GM06990 (cell line): ENCODE measurements around the gene ADAMTS18.

ENCODE experiments used
- DNase-seq: peaks from one replicate; pipeline ENCODE4 v3.0.0-alpha.2; 2011; ENCODE audit not compliant: insufficient read length; ENCODE audit errors: extremely low read depth
- H3K27me3 ChIP-seq: replicated peaks from 2 replicates; pipeline ENCODE4 v1.6.0; 2011; ENCODE audit warnings: low read length; ENCODE audit not compliant: control insufficient read depth, insufficient read depth
- H3K36me3 ChIP-seq: 2 replicates; pipeline ENCODE4 v1.5.1; 2011; ENCODE audit warnings: low read length; ENCODE audit not compliant: control insufficient read depth, insufficient read depth
- H3K4me3 ChIP-seq: replicated peaks from 2 replicates; pipeline ENCODE4 v1.5.1; 2011; ENCODE audit warnings: low read depth, mild to moderate bottlenecking, control low read depth, low read length
- CTCF ChIP-seq: IDR thresholded peaks from 2 replicates; pipeline ENCODE4 v1.5.1; 2011; ENCODE audit warnings: low read length, control low read depth, mild to moderate bottlenecking, inconsistent platforms; ENCODE audit not compliant: insufficient read depth, poor library complexity, severe bottlenecking

ADAMTS18 gene

GRCh38 chr16:77308163-77308561 is 126.7 kb downstream of the ADAMTS18 start:
- no peaks in the 10 kb centered on the region for H3K36me3 ChIP-seq
- H3K27me3 ChIP-seq, result no peaks in the 10 kb centered on the region
- DNase-seq, result peak; percentile 32
- TF ChIP-seq CTCF, result no peak
- H3K4me3 ChIP-seq, result no peak overlapping the region

- Histone ChIP-seq H3K27me3 (no peaks in the 10 kb centered on the region), H3K36me3 (no peaks in the 10 kb centered on the region), H3K4me3 (no peak overlapping the region)
- DNase-seq, result peak; percentile 19
- no peak for TF ChIP-seq CTCF
Observed at GRCh38 chr16:77307426-77308162, 127.2 kb downstream of the ADAMTS18 start.

GRCh38 chr16:77306075-77306474 is 128.8 kb downstream of the ADAMTS18 start:
- no peak for DNase-seq
- no peaks in the 10 kb centered on the region for H3K36me3 ChIP-seq
- H3K27me3 ChIP-seq, result no peaks in the 10 kb centered on the region
- H3K4me3 ChIP-seq, result no peak overlapping the region
- no peak for TF ChIP-seq CTCF

- H3K4me3 ChIP-seq, result no peak overlapping the region
- no peak for TF ChIP-seq CTCF
- H3K36me3 ChIP-seq, result no peaks in the 10 kb centered on the region
- no peak for DNase-seq
- no peaks in the 10 kb centered on the region for H3K27me3 ChIP-seq
Observed at GRCh38 chr16:77304877-77305276, 130.0 kb downstream of the ADAMTS18 start.

- no peak for TF ChIP-seq CTCF
- Histone ChIP-seq H3K4me3 (no peak overlapping the region), H3K27me3 (no peaks in the 10 kb centered on the region), H3K36me3 (no peaks in the 10 kb centered on the region)
- no peak for DNase-seq
Observed at GRCh38 chr16:77304134-77304533, 130.7 kb downstream of the ADAMTS18 start.

GRCh38 chr16:77302674-77303073 is 132.2 kb downstream of the ADAMTS18 start:
- Histone ChIP-seq H3K4me3 (no peak overlapping the region), H3K36me3 (no peaks in the 10 kb centered on the region), H3K27me3 (no peaks in the 10 kb centered on the region)
- DNase-seq, result no peak
- no peak for TF ChIP-seq CTCF
